HG02870 (cell line): ENCODE measurements around the gene ORMDL1.
"Not testable (repeated sequence)": the region's sequence is repeated elsewhere in the genome, so short reads cannot be mapped to it uniquely, and the experiment has no call there.

ENCODE experiments used
- ATAC-seq: cut with Tn5 transposase; IDR thresholded peaks from one replicate; pipeline ENCODE4 v1.9.1; 2021; ENCODE audit warnings: mild to moderate bottlenecking, moderate library complexity; ENCODE audit not compliant: unreplicated experiment

Gene ORMDL1

DNA sequence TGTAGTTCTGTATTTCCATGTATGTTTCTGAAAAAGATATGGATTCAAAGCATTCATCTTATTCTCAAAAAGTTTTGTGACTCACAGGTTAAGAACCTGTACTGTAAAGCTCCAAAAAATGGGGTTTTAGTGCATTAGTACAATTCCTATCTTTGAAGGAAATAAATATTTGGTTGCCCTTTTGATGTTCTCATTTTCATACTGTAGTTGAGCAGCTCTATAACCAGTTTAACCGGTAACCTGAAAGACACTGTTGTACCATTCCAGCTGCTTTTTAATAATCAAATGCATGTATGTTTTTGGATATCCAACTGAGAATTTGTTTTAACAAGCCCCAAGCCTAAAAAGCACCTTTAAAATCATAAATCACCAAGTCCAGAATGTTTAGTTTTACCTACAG lies 11.9 kb downstream of the ORMDL1 start:
- ATAC-seq: no peak

DNA sequence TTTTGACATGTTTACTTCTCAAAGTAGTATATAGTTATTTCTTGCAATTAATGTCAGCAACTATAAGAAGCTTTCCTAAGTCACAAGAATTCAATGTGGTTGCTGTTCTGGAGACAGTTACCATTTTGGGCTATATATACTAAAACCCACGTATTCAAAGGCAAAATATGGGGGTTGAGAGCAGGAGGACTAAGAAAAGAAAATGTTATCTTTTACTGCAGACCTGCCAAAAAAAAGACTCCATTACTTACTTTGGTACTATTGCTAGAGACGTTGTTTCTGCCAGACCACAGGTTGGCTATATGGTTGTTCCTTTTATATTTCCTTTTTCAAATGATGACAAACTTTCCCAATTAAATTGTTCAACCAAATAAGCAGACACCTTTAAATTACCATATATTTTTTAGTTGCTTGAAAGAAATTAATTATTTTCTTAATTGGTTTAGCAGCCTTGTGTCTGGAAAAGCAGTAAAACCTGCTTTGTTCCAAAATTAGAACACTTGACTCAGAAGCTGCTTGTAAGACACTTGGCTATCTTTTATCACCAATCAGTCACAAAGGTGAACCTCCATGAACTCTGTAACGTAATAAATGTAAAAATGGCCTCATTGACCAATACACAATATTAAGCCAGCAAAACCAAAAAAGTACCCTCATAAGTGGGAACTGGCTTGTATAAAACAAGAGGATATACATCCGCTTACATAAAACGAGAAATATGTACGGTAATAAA lies 13.4 kb downstream of the ORMDL1 start:
- ATAC-seq: no peak

DNA sequence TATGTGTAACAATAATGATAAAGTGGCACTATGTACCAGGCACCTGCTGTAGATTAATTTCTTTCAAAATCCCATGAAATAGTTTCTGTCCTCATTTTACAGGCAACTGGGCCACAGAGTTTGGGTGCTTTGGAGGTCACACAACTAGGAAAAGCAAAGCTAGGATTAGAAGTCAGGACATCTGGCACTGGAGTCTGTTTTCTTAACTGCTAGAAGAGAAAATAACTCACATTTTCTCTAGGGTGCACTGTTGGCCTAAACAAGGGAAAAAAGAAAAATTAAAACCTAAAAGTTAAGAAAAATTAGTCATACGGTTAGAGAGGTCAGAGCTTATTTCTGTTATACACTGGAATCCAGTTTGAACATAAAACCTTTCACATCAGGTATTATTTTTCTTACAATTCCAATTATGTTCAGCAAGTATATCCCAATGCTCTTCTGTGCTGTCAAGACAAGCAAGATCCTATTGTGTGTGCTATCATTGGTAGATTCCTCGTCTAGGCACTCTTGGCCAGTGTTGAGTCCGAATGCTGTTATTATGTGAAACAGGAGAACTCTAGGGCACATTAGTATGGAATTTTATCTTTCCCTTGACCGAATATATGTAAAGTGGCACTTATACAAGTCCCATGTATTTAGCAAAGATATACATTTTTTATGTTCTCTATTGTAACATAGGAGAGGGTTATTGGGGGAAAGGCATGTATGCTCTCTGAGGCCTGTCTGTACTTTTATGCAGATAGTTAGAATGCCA lies 20.1 kb downstream of the ORMDL1 start:
- ATAC-seq: no peak

DNA sequence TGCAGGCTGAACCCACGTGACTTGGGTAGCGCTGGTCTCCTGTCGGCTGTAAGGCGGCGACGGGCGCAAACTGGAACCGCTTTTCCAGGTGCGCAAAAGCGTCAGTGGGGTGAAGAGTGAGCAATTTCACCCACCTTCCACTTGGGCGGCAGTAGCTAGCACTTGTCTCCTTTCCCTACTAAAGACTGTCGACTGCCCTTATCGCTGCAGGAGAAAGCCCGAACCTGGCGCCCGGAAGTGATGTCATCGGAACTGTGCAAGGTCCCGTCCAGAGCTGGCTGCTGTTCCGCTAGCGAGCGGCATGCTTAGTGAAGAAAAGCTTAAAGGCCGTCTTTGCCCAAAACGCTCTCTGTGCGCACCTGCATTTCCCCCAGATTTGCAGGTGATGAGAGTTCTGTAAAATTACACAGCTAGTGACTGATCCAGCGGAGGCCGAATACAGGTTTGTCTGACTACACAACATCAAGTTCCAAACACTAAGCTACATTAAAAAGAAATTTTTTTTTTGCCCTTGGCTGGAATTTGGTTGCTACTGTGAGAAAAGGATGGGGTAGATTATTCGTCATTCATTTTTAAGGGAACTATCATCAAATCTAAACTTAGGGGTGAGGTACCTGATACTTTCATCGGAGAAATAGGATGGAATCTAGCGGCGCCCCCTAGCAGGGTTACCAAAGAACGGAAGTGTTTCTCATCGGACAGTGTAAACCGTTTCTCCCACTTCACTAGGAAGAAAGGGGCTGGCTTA lies 21.4 kb downstream of the ORMDL1 start, which contains the start of gene OSGEPL1:
Gene OSGEPL1 (minus strand): TSS at position 242 of the 748 bp plus-strand sequence. CDS start 1,152 bp downstream, outside the sequence.
- peak; percentile 96 for ATAC-seq

- no peak for ATAC-seq
Measured at GRCh38 chr2:189762229-189762550, 21.9 kb downstream of the ORMDL1 start.

GRCh38 chr2:189760154-189760553 lies 24.0 kb downstream of the ORMDL1 start:
- not testable (repeated sequence) for ATAC-seq

DNA sequence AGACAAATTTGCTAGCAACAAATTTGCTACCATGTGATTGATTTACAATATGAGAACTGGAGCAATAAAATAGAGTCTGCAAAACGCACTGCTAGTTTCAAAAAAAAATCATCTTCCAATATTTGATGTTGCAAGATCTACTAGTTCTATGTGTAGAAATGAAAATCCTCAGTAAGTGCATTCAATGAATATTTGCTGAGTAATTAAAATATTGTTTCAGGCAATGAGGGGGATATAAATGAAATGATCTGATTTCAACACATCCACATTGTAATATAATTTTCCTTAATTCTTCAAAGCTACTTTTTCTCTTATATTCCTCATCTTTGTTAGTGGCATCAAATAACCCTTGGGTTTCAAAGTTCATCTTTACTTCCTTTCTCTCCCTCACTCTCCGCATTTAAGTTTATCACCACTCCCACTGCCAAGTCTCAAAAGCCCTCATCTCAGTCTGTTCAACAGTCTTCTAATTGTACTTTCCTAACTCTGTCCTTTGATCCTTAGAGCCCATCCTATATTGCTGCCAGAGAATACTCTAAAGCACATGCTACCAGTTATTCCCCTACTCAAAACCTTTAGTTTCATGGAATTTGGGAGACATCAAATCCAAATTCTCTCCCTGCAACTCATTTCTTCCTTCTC lies 27.7 kb downstream of the ORMDL1 start:
- no peak for ATAC-seq

- no peak for ATAC-seq
Measured at GRCh38 chr2:189751080-189751658, 33.0 kb downstream of the ORMDL1 start.

DNA sequence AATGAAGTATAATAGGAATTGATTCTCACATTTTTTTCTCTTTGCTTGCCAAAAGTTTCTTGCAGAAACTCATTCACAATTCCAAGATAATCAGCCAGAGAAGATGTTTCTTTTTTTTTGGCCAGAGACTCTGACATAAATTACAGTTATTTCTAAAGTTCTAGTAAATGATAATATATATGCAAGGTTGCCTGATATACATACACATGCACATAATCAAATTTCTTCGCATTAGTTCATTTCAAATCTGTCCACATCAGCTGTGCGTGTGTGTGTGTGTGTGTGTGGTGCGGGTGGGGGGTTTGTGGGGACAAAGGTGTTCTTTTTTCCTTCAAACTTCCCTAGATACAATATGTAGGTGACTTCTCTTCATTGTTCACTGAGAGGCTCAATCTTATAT lies 54.7 kb downstream of the ORMDL1 start:
- ATAC-seq: no peak

DNA sequence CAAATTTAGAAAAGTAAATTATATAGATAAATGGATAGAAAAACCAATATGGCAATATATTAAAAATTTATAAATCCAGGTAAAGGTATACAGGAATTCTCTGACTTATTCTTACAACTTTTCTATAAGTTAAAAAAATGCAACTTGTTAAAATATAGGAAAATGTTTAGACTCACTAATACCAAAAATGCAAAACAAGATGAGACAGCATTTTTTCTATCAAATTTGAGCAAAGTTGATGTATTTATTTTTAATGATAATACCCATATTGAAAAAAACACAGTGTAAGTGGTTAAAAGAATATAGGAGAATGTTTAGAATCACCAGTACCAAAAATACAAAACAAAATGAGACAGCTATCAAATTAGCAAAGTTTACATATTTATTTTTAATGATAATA lies 57.3 kb downstream of the ORMDL1 start:
- ATAC-seq: no peak

DNA sequence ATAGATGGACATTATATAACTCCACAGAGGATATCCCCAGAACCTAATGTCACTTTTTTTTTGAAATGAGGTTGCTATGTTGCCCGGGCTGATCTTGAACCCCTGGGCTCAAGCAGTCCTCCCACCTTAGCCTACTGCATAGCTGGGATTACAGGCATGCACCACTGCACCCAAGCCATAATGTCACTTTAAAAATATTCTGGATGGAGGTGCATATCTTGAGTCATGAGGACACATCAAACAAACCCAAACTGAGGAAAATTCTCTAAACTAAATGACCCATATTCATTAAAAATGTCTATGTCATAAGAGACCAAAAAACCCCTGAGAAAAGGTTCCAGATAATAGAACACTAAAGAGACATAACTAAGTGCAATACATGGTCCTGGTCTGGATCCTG lies 57.9 kb downstream of the ORMDL1 start:
- ATAC-seq: no peak

DNA sequence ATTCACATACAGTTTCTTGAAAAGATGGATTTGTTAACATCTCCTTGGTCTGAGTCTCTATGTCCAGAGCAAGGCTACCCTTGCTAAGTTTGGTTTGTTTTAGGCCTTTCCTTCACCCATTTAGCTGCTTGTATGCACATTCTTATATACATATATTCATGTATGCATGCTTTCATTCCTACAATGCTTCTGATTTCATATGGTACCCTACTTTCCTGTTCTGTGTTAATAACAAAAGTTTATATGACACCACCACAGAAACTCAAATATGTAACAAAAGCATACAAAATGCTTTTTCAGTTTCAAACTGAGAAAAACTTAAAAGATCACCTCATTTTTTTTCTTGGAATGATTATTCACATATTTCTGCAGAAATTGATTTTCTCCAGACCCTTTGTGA lies 60.9 kb downstream of the ORMDL1 start:
- no peak for ATAC-seq
